Measurements from ENCODE around the gene MMP20.

- TF ChIP-seq CTCF (IDR thresholded peaks at IDR 0.05) (peak; percentile 13), EZH2 (IDR thresholded peaks at IDR 0.05; ENCODE audit: borderline replicate concordance, insufficient read depth, low read depth, low read length, poor library complexity, severe bottlenecking) (no peak)
Observed at GRCh38 chr11:102611291-102611690, 13.8 kb downstream of the MMP20 start.
